DMS53 (cell line): Measurements from ENCODE around the gene RELA.
"Not testable (repeated sequence)": the region's sequence is repeated elsewhere in the genome, so short reads cannot be mapped to it uniquely, and the experiment has no call there.

Experiments
- DNase-seq: peaks from one replicate; lab custom pipeline; 2025; lab: John Stamatoyannopoulos, UW

The RELA gene

DNA sequence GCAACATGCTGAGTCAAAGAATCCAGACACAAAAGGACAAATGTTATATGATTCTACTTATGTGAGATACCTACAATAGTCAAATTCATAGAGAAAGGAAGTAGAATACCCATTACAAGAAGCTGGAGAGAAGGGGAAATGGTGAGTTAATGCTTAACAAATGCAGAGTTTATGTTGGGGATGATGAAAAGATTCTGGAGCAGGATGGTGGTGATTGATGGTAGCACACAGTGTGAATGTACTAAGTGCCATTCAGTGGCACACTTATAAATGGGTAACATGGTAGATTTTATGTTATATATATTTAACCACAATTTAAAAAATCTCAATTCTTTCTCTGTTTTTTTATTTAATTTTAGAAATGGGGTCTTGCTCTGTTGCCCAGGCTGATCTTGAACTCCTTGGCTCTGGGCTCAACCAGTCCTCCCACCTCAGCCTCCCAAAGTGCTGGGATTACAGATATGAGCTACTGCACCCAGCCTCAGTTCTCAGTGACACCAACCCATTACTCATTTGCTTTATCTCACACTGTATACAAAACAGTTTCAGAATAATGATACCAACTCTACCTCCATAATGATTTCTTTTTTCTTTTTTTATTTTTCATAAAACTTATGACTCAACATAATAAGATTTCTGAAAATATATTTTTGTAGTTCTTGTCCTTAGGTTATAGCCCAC, 9.6 kb upstream of the RELA start:
- DNase-seq: no peak

- DNase-seq: peak; percentile 56
These were observed 1.0 kb upstream of the RELA start for GRCh38 chr11:65663639-65664200.

GRCh38 chr11:65662247-65662798, 393 bp downstream of the RELA start:
- DNase-seq: peak; percentile 53

GRCh38 chr11:65661599-65662246, 993 bp downstream of the RELA start:
- DNase-seq: no peak

DNA sequence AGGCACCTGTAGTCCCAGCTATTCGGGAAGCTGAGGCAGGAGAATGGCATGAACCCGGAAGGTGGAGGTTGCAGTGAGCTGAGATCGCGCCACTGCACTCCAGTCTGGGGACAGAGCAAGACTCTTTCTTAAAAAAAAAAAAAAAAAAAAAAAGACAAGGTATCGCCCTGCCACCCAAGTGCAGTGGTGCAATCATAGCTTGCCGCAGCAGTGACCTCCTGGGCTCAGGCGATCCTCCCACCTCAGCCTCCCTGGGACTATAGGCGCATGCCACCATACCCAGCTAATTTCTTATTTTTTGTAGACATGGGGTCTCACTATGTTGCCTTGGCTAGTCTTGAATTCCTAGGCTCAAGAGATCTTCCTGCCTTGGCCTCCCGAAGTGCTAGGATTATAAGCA, 1.8 kb downstream of the RELA start:
- not testable (repeated sequence) for DNase-seq

DNA sequence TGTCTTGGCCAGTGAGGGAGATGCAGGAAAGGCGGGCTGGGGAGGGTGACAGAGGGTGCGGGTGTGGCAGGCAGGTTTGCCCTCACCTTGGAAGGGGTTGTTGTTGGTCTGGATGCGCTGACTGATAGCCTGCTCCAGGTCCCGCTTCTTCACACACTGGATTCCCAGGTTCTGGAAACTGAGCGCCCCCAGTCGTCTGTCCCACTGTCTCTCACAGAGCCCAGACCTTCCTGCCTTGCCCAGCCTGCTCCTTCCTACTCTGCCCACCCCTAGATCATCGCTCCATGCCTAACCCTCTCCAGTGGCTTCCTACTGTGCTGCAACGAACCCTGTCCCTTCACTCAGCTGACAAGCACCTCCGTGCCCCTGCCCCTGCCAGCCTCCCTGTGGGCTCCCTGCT, 2.7 kb downstream of the RELA start:
- no peak for DNase-seq

GRCh38 chr11:65658174-65659021, 4.3 kb downstream of the RELA start:
- no peak for DNase-seq

DNA sequence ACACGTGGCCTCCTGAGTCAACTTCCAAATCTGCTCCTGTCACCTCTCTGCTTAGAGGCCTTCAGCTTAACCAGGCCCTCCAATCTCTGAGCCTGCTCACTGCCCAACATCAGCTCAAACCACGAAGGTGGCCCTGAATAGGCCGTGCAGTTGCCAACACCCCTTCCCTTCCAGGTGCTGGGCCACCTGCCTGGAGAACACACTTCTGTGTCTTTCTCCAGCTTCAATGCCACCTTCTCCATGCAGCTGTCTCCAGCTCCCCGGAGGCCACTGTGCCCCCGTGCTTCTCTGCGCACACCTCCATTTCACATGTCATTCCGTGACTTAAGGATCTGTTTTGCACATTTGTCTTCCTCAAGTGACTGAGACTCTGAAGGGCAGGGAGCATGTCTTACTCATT, 5.3 kb downstream of the RELA start:
- DNase-seq: no peak

DNA sequence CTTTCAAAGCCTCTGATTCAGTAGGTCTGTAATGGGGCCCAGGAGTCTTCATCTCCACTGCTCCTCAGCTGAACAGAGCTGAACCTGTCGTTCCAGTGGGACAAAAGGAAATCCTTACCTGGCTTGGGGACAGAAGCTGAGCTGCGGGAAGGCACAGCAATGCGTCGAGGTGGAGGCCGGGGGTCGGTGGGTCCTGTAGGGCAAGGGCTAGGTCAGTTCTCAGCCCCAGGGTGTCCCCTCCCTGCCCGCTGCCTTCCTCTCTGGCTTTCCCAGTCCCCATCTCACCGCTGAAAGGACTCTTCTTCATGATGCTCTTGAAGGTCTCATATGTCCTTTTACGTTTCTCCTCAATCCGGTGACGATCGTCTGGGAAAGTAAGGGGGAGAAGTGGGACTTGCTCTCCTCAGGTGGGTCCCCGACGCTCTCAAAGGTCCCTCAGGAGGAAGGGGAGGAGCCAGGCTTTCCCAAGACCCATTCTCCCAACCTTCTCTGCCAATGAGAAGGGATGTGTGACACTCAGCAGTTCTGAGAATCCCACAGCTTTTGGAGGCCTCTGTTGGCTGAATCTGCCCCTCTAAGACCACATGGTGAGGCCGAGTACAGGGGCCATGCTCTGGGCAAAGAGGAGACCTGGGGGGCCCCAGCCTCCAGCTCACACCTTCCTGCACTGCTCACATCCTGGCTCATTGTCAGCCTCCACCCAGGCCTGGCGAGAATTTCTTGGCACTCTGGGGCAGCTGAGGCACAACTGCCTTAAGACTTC, 7.0 kb downstream of the RELA start:
- DNase-seq: no peak

DNA sequence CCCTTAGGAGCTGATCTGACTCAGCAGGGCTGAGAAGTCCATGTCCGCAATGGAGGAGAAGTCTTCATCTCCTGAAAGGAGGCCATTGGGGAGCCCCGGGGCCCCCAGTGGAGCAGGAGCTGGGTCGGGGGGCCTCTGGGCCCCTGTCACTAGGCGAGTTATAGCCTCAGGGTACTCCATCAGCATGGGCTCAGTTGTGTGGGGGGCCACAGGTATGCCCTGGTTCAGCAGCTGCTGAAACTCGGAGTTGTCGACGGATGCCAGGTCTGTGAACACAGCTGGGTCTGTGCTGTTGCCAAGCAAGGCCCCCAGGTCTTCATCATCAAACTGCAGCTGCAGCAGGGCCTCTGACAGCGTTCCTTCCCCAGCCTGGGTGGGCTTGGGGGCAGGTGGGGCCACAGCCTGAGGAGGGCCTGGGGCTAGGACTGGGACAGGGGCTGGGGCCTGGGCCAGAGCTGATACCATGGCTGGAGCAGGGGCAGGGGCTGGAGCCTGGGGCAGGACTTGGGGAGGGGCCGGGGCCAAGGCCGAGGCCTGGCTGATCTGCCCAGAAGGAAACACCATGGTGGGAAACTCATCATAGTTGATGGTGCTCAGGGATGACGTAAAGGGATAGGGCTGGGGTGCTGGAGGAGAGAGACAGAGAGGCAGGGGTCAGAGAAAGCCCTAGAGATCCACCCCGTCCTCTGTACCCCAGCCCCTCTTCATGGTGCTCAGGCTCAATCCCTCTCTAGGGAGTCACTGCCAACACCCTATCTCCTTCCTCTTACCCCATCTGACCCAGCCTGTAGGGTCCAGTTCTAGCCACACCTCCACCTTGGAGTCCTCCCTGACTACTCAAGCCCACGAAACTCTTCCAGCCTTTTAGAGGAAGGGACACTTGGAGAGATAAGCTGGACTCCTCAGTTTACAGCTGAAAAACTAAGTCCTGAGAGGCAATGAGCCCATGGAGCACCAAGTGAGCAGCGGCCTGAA, 8.1 kb downstream of the RELA start:
- DNase-seq: no peak

- no peak for DNase-seq
These were observed 9.2 kb downstream of the RELA start for GRCh38 chr11:65653229-65654225.

- DNase-seq: peak; percentile 96
These were observed 10.0 kb downstream of the RELA start for GRCh38 chr11:65652511-65653228.

GRCh38 chr11:65651589-65652510, 10.9 kb downstream of the RELA start:
- peak; percentile 76 for DNase-seq

DNA sequence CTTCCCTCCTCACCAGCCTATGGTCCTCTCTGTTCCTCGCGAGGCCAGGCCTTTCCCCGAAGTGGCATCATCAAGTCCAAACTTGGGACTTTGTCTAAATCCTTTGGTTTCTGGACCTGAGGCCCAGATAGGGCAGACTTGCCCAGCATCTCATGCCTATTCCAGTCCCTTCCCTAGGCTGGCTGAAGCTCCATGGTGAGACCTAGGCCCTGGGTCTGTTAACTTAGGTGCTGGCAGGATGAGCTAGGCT, 11.5 kb downstream of the RELA start:
- DNase-seq: no peak

DNA sequence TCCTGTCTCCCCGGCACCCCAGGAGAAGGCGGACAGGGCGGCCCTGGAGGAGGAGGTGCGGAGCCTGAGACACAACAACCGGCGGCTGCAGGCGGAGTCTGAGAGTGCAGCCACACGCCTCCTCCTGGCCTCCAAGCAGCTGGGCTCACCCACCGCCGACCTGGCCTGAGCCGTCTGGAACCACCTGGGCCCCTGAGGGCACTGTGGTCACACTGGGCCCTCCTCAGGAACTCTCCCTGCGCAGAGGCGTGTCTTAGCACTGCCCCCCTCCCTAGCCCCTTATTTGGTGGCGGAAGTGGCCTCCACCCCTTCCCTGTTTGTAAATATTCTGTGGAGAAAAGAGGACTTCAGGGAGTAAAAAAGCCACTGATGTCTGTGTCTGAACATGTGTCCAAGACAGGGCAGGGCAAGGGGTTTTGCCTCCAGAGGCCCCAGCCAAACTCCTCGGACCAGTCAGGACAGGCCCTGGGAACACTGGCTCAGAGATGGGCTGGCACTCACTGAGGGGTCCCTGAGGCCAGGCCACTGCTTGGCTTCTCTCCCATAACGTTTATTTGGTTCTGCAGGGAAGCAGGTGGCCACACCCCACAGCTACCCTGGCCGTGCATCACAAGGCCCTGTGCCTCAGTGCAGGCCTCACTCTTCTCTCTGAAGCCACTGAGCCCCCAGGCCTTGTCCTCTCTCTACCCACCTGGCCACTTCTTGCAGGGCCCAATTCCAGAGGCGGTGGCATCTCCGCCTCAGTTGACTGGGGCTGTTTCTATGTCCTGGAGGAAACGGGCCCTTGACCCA, 12.0 kb downstream of the RELA start:
- no peak for DNase-seq

DNA sequence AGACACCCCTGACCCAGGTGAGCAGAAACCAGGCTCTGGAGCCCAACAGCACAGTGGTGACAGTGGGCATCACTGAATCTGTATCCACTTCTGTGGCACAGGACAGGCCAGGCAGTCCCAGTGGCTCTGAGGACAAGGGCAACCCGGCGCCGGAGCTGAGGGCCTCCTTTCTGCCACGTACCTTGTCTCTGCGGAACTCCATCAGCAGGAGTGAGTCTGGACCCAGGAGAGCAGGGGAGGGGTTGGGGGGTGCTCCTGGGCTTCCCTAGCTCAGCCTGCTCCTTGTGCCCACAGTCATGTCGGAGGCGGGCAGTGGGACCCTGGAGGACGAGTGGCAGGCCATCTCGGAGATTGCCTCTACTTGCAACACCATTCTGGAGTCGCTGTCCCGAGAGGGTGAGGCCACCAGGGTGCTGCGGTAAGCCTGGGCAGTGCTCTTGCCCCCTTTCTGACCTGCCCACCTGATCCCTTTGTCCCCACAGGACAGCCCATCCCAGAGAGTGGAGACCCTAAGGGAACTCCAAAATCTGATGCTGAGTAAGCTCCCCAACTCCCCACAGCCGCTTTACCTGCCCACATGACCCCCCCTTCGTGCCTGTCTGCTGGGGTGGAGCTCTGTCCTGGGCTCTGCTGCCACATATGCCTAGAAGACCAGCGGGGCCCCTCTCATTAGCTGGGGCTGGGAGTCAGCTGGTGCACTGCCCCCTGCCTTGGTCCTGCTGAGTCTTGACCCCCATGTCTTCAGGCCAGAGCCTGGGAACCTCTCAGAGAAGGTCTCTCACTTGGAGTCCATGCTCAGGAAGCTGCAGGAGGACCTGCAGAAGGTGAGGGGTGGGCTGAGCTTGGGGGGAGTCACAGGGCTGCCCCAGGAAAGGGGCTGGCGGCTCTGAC, 12.8 kb downstream of the RELA start:
- no peak for DNase-seq
